NCI-H2196 (cell line): ENCODE measurements around the gene UBE2S.
A peak's percentile ranks its signal among the peaks of the same experiment; 100 is the strongest.
"Not testable (repeated sequence)": the region's sequence is repeated elsewhere in the genome, so short reads cannot be mapped to it uniquely, and the experiment has no call there.

Experiments
- DNase-seq: peaks from one replicate; lab custom pipeline; 2025; ENCODE audit not compliant: unreplicated experiment; lab: John Stamatoyannopoulos, UW

Gene UBE2S

DNA sequence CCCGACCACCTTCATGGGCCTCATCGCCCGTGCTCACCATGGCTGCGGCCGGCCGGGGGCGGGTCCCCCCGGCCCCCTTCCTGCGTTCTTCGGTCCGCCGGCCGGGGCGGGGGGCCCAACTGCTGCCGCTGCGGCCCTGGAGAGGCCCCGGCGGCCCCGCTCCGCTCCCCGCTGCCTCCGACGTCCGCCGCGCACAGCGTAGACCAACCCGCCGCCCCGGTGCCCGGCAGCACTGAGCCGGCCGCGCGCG is at the start of gene UBE2S:
TSS of gene UBE2S (minus strand) at position 239 of the 250 bp plus-strand sequence. CDS start at position 40, 199 bp downstream.
- not testable (repeated sequence) for DNase-seq

DNA sequence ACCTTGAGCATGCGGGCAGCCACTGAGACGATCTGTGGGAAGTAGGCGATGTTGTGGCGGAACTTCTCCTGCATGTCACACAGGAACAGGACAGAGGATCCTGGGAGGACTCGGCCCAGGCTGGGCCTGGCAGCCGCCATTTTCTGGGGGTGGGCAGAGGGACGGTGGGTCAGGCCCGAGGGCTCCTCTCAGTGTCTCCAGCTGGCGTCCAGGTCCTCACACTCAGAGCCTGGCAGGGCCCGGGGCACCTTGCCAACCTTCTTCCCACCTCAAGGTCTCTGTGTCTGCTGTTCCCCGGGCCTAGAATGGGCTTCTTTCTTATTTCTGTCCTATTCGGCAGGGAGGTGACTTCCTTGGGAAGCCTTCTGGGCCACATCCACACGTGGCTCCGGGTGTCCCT is 48.8 kb upstream of the UBE2S start:
- DNase-seq = no peak

GRCh38 chr19:55455576-55456235 is 48.1 kb upstream of the UBE2S start:
- no peak for DNase-seq

DNA sequence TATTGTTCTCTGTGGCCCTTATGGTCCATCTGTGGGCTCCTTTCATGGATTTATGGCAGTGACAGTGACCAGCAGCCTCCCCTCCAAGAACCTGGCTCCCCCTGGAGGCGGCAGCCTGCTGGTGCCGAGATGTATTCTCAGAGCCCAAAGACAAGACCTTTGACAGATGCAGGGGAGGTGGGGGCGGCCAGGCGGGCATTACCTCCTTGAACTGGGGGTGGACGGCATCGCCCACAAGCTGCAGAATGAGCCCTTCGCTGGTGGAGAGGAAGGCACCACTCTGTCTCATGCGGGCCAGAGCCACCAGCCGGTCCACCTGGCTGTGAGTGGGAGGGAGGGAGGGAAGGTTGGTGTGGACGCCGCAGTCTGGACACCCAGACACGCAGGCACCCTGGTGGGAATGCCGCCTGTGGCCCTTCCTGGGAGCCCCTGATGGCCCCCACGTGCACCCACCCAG is 47.2 kb upstream of the UBE2S start:
- peak; percentile 67 for DNase-seq

DNA sequence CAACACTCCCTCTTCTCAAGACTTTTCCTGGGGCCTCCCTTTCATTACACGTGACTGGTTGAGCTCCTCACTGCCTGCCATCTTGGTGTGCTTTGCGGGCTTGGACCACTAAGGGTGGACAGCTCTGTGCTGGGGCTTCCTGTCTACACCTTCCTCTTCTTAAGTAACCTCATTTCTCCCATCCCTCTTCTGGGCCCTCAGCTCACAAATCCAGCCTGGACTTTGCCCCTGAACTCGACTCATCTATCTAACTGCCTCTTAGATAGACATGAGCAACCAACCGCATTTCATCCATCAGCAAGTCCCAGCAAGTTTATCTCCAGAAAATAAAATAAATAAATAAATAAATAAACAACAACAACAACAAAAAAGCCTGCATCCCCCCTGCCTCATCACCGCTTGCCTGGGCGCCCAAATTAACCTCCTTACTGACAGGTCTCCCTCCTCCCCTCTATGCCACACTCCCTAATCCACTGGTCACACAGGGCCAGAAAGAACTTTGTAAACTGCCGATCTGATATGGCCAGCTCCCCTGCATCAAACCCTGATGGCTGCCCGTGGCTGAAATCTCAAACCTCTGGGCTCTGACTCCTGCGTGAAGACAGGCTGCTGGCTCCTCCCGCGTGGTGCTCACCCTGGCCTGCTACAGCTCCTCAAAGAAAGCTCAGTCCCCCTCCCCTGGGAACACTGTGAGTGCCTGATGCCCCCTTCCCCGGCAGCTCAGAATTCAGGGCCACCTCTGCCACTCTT is 46.1 kb upstream of the UBE2S start:
- no peak for DNase-seq

DNA sequence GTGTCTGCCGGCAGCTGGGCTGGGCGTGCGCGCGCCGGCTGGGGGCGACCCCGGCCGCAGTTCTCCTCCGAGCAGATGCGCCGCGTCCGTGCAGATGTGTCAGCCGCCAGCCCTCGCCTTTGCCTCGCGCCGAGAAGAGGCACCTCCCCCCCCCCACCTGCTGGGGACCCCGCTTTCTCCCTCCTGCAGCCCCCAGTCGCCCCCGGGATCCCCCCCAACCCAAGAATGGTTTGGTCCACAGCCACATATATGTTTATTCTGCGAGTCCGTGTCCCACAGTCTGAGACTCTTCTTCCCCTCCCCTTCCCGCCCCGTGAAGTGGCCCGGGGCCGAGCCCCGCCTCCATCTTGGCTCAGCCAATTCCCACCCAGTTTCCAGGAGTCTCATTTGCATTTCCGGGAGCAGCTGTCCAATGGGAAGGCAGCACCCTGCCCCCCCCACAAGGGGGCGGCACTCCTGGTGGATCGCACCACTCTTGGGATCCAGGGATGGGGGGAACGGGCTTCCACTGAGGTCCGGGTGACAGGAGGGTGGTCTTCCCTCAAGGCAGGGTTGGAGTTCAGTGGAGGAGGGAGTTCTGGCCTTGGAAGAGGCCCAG is 45.3 kb upstream of the UBE2S start:
- peak; percentile 95 for DNase-seq

GRCh38 chr19:55451965-55452748 is 44.6 kb upstream of the UBE2S start:
- peak; percentile 34 for DNase-seq

- no peak for DNase-seq
These were observed 43.8 kb upstream of the UBE2S start for GRCh38 chr19:55451163-55451964.

DNA sequence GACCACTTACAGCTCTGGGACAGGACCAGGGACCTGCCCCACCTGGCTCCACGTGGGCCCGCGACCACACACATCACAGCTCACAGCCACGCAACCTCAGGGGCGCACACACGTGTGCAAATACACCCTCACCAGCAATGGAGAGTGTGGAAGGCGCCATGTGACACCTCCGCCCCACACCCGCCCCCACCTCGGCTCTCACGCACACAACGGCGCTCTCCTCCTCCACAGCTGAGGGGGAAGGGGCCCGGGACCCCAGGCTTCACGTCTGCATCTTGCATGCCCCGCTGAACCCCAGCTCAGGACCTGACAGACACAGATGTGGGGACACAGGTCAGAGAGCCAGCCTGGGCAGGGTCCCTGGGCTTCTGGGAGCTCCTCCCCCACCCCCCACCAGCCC is 41.9 kb upstream of the UBE2S start:
- DNase-seq = no peak

- DNase-seq = not testable (repeated sequence)
These were observed 40.5 kb upstream of the UBE2S start for GRCh38 chr19:55448175-55448490.

- DNase-seq = peak; percentile 71
These were observed 40.0 kb upstream of the UBE2S start for GRCh38 chr19:55447421-55448174.

- DNase-seq = no peak
These were observed 38.5 kb upstream of the UBE2S start for GRCh38 chr19:55446060-55446459.

DNA sequence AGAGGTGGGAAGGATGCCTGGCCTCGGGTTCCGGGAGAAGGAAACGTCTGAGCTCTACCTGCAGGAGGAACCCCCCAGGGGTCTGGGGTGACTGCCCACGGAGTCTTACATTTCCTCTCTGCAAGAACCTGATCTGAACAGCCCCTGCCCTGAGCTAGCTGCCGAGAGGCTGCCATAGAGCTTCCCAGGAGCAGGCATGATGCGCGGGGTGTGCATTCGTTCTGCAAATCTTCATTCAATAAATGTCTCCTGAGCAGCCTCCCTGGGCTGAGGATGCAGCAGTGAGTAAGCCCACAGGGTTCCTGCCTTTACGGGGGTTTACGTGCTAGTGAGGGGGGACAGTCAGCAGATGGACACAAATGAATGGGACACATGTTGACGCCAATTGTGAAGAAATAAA is 37.1 kb upstream of the UBE2S start:
- no peak for DNase-seq

- DNase-seq = no peak
These were observed 36.4 kb upstream of the UBE2S start for GRCh38 chr19:55443824-55444480.

- DNase-seq = no peak
These were observed 35.6 kb upstream of the UBE2S start, which contains the start of gene SHISA7 for GRCh38 chr19:55443045-55443823. Gene SHISA7, minus strand, starts transcription at chr19:55443300. Its CDS starts 437 bp downstream, at chr19:55442863.

- peak; percentile 51 for DNase-seq
These were observed 34.9 kb upstream of the UBE2S start for GRCh38 chr19:55442372-55442961.

GRCh38 chr19:55441692-55442321 is 34.2 kb upstream of the UBE2S start:
- peak; percentile 66 for DNase-seq

DNA sequence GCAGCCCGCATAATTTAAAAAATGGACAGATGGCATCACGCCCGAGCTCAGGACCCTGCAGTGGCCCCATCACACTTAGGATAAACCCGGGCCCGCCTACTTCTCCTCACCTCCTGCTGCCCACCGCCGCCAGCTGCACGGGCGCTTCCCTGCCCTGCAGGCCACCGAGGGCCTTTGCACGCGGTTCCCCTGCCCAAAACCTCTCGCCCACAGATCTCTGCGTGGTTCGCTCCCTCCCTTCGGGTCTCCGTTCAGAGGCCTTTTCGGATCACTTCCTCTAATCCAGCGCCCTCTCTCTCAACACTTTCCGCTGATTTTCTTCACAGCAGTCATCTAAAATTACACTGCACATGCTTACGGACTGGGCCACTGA is 33.7 kb upstream of the UBE2S start:
- DNase-seq = no peak
